HL-60 (cell line): ENCODE results near the gene DNALI1.

Experiments
- CTCF ChIP-seq: IDR thresholded peaks from one replicate; pipeline ENCODE4 v1.5.1; 2011; ENCODE audit warnings: low read length, control low read depth, inconsistent platforms; ENCODE audit not compliant: insufficient read depth
- GABPA ChIP-seq: IDR thresholded peaks from 2 replicates; pipeline ENCODE4 v1.6.1; 2012; ENCODE audit warnings: low read depth
- POLR2AphosphoS5 ChIP-seq: IDR thresholded peaks from 2 replicates; pipeline ENCODE4 v1.6.1; 2012; ENCODE audit warnings: low read depth

GRCh38 chr1:37533317-37534093 lies 23.2 kb upstream of the DNALI1 start:
- TF ChIP-seq CTCF (no peak), GABPA (no peak), POLR2AphosphoS5 (no peak)
